HUES6 (cell line): ENCODE results near the gene OGFOD2.

Source experiments
- H3K27ac ChIP-seq: 2 replicates; pipeline ENCODE4 v1.7.0; 2013; ENCODE audit warnings: low read depth, mild to moderate bottlenecking, low read length, inconsistent platforms
- H3K27me3 ChIP-seq: 2 replicates; pipeline ENCODE4 v1.6.1; 2013; ENCODE audit warnings: low read length; ENCODE audit not compliant: control insufficient read depth, insufficient read depth
- H3K36me3 ChIP-seq: 2 replicates; pipeline ENCODE4 v1.6.1; 2013; ENCODE audit warnings: low read length; ENCODE audit not compliant: control insufficient read depth, insufficient read depth
- H3K4me1 ChIP-seq: 2 replicates; pipeline ENCODE4 v1.6.1; 2013; ENCODE audit warnings: low read length; ENCODE audit not compliant: control insufficient read depth, insufficient read depth
- H3K4me3 ChIP-seq: 2 replicates; pipeline ENCODE4 v1.5.1; 2013; ENCODE audit warnings: low read depth, low read length
- H3K9ac ChIP-seq: one replicate; pipeline ENCODE4 v1.6.1; 2013; ENCODE audit warnings: mild to moderate bottlenecking, low read length
- H3K9me3 ChIP-seq: 2 replicates; pipeline ENCODE4 v1.6.1; 2013; ENCODE audit warnings: low read depth, low read length; ENCODE audit not compliant: control insufficient read depth, insufficient read depth

The OGFOD2 gene

DNA sequence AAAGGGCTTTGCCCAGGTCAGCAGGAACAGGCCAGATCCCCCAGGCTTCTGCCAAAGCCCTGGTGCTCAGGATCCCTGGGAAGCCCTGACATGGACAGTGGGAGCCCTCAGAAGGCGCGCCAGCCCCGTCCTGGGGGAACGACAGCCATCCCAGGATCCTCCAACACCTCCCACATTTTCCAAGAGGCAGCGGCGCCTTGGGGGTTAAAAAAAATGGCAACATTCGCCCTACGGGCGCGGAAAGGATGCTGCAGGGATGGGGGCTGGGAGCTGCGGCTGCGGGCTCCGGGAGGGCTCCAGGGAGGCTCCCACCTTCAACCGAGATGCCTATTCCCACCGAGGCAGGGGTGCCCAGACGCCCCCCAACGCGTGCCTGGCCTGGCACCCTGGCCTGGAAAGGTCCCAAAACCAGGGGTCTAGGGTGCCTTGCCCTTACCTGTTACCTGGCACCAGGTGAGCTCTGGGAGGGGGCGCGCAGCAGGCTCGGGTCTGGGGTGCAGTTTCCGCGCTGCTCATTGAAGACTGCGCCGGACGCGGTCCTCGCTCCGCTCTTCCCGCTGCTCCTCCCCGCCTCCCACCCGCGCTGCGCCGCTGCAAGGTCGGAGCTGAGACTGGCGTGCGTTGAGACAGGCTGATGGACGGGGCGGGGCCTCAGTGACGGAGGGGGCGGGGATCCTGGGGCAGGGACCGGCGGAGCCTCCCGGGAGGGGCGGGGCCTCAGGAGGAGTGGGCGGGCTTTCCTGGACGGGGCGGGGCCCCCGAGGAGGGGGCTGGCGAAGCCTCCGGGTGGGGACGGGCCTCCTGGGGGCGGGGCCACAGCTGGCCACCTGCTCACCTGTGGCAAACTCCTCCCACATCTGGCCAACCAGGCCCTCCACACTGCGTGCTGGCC, 8.9 kb upstream of the OGFOD2 start, which contains the start of gene ABCB9:
Gene ABCB9 (minus strand): TSS at position 613 of the 892 bp plus-strand sequence. CDS start 6,228 bp downstream, outside the sequence.
- Histone ChIP-seq H3K36me3 (no peaks in the 10 kb centered on the region), H3K27ac (no peak within 1 kb of the TSS), H3K27me3 (0 out of 2 replicates have a peak, but pooled peaks cover 3% of the 10 kb centered on the region), H3K9ac (peak within 1 kb of the TSS; percentile 60), H3K4me3 (peak within 1 kb of the TSS; percentile 90), H3K4me1 (peaks cover 21% of the 10 kb centered on the region), H3K9me3 (no peaks in the 10 kb centered on the region)

DNA sequence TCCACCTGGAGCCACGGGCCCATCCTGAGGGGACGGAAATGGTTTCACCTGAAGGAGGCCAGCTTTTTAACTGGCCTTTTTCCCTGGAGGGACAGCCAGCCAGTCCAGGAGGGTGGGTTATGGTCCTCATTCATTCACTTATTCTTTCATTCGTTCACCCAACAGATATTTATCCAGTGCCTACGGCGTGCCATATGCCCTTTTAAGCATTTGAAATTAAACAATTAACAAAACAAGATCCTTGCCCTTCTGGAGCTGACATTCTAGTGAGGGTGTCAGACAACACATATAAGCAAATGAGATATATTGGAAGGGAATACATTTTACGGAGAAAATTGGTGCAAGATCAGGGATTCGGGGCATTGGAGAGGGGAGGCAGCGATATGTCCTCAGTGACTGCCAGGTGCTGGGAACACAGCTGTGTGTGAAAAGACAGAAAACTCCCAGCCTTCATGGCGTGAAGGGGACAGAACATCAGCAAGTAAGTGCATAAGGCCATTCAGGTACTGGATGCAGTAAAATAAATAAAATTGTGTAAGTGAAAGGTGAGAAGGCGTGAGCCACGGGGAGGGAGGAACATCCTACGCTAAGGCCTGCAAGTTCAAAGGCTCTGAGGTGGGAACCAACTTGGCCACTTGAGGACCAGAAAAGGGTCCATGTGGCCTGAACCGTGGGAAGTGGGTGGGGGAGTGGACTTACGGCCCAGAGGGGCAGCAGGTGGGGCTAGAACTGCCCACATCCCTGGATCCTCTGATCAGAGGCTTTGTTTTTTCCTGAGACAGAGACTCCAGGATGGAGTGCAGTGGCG, 8.1 kb upstream of the OGFOD2 start:
- Histone ChIP-seq H3K9ac (no peak overlapping the region), H3K27ac (no peak overlapping the region), H3K4me3 (peak overlapping the region; percentile 27), H3K9me3 (no peaks in the 10 kb centered on the region), H3K4me1 (peaks cover 21% of the 10 kb centered on the region), H3K36me3 (no peaks in the 10 kb centered on the region), H3K27me3 (0 out of 2 replicates have a peak, but pooled peaks cover 3% of the 10 kb centered on the region)

GRCh38 chr12:122968104-122968503, 6.9 kb upstream of the OGFOD2 start:
- H3K36me3 ChIP-seq: no peaks in the 10 kb centered on the region
- no peak overlapping the region for H3K27ac ChIP-seq
- H3K27me3 ChIP-seq: 0 out of 2 replicates have a peak, but pooled peaks cover 3% of the 10 kb centered on the region
- H3K9me3 ChIP-seq: no peaks in the 10 kb centered on the region
- H3K4me3 ChIP-seq: no peak overlapping the region
- peaks cover 21% of the 10 kb centered on the region for H3K4me1 ChIP-seq
- H3K9ac ChIP-seq: no peak overlapping the region

DNA sequence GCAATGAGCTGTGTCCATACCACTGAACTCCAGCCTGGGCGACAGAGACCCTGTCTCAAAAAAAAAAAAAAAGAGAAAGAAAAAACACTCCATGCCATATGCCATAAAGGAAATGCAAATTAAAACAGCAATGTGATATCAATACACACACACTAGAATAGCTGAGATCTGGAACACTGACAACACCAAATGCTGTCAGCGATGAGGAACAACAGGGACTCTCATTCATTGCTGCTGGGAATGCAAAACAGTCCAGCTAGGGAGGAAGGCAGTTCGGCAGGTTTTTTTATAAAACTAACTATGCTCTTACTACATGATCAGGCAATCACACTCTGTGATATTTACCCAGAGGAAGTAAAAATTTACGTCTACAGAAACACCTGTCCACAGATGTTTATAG, 5.4 kb upstream of the OGFOD2 start:
- H3K27me3 ChIP-seq: 0 out of 2 replicates have a peak, but pooled peaks cover 3% of the 10 kb centered on the region
- peaks cover 14% of the 10 kb centered on the region for H3K4me1 ChIP-seq
- H3K9me3 ChIP-seq: no peaks in the 10 kb centered on the region
- H3K27ac ChIP-seq: no peak overlapping the region
- H3K4me3 ChIP-seq: no peak overlapping the region
- no peaks in the 10 kb centered on the region for H3K36me3 ChIP-seq
- no peak overlapping the region for H3K9ac ChIP-seq

DNA sequence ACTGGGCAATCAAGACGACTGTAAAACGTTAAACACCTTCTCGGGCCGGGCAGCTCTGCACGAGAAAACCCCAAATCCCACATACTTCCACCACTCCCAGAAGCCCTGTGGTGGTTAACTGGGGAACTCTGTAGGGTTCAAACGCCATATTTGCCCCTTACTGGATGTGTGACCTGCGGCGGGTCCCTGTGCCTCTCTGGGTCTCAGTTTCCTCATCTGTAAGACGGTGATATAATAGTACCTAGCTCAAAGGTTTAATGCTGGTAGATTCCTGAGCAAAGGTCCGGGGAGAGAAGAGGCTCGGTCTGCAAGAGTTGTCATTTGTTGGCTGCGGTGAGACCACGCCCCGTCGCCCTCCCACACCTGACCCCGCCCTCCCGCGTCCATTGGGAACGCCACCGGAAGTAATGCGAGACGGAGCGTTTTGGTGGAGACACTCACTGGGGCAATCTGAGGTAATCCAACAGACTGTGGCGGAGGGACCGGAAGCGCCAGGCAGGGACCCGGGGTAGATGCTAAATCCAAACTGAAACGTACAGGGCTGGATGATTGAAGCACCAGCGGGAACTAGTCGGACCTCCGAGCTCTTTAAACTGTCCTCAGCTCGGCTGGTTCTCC, 661 bp upstream of the OGFOD2 start:
- Histone ChIP-seq H3K27ac (peak overlapping the region; percentile 93), H3K4me3 (peak overlapping the region; percentile 84), H3K27me3 (no peaks in the 10 kb centered on the region), H3K4me1 (peaks cover 11% of the 10 kb centered on the region), H3K9me3 (no peaks in the 10 kb centered on the region), H3K36me3 (peaks cover 9% of the 10 kb centered on the region), H3K9ac (peak overlapping the region; percentile 92)

DNA sequence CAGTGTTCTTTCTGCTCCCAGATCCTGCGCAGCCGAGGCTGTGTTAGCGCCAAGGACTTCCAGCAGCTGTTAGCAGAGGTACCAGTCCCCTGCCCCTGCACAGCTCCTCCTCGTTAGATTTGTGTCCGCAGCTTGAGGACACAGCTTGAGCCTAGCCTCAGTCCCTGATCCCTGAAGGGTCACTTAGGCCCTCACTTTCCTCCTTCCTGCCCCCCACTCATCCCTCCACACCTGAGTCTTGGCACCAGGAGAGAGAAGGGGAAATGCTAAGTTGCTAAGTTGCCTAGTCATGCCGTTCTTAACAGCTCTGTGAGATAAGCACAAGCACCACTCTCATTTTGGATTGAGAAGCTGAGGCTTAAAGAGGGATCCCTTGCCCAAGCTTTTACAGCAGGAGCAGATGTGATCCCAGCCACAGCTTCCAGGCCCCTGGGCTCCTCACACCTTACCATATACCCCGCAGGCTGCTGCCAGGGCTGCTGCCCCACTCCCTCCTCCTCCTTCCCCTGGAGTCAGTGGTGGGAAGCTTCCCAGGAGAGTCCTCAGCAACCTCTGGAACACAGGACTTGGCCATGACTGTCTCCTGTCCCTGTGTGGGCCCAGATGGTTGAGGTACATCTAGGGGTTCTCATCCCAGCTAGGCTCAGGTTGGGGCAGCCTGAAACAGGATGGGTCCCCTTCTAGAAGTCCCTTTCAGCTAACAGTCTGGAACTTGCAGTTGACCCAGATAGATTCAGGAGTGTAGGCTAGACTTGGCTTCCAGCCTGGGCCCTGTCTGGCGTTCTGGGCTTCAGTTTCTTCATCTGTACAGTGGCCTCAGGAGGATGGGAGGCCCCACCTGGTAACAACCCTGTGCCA, 975 bp downstream of the OGFOD2 start:
- H3K36me3 ChIP-seq: peaks cover 9% of the 10 kb centered on the region
- H3K9me3 ChIP-seq: no peaks in the 10 kb centered on the region
- no peak overlapping the region for H3K27ac ChIP-seq
- H3K9ac ChIP-seq: peak overlapping the region; percentile 92
- peak overlapping the region; percentile 84 for H3K4me3 ChIP-seq
- no peaks in the 10 kb centered on the region for H3K27me3 ChIP-seq
- H3K4me1 ChIP-seq: peaks cover 16% of the 10 kb centered on the region

- H3K4me3 ChIP-seq: no peak overlapping the region
- H3K36me3 ChIP-seq: peaks cover 9% of the 10 kb centered on the region
- H3K27ac ChIP-seq: no peak overlapping the region
These were observed 1.6 kb downstream of the OGFOD2 start for GRCh38 chr12:122976648-122976975.

DNA sequence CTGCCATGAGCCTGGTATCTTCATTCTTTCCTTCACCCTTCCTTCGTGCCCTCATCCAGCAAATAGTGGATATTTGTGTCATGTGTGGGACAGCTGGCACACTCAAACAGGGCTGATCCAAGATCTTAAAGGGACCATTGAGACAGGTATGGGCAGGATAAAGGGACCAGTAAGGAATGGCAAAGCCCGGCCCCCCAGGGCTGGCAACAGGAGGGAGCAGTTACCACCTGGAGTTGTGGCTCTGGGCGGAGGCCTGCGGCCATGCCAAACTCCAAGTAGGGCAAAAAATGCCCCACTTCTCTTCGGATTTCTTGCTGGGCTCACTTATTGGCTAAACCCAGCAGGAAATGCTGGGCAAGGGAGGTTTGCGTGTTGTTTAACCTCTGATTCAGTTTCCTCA, 2.1 kb downstream of the OGFOD2 start:
- peaks cover 22% of the 10 kb centered on the region for H3K4me1 ChIP-seq
- no peaks in the 10 kb centered on the region for H3K9me3 ChIP-seq
- H3K27ac ChIP-seq: no peak overlapping the region
- no peak overlapping the region for H3K4me3 ChIP-seq
- peaks cover 13% of the 10 kb centered on the region for H3K36me3 ChIP-seq
- no peak overlapping the region for H3K9ac ChIP-seq
- no peaks in the 10 kb centered on the region for H3K27me3 ChIP-seq

More at GRCh38 chr12:122976648-122976975, 1.6 kb downstream of the OGFOD2 start:
- Histone ChIP-seq H3K9me3 (no peaks in the 10 kb centered on the region), H3K9ac (no peak overlapping the region), H3K27me3 (no peaks in the 10 kb centered on the region), H3K4me1 (peaks cover 19% of the 10 kb centered on the region)

- Histone ChIP-seq H3K36me3 (peaks cover 19% of the 10 kb centered on the region), H3K27ac (no peak overlapping the region)
These were observed 2.8 kb downstream of the OGFOD2 start for GRCh38 chr12:122977655-122978392.

More at GRCh38 chr12:122977655-122978392, 2.8 kb downstream of the OGFOD2 start:
- Histone ChIP-seq H3K27me3 (no peaks in the 10 kb centered on the region), H3K4me3 (no peak overlapping the region), H3K9ac (no peak overlapping the region), H3K4me1 (peaks cover 22% of the 10 kb centered on the region), H3K9me3 (no peaks in the 10 kb centered on the region)
